K562 (cell line): ENCODE measurements around the gene SERPINF2. TPM values are rescaled to one million over a fixed set of nuclear protein-coding genes. Genes with fewer than 3 reads are reported as not detected.

Source experiments
- ARID1B ChIP-seq: fragments of 450-650 bp; IDR thresholded peaks from 2 replicates; pipeline ENCODE4 v1.6.1; 2016; ENCODE audit warnings: antibody characterized with exemption, mild to moderate bottlenecking, inconsistent platforms
- ARNT ChIP-seq, 2 experiments: fragments of 450-650 bp; IDR thresholded peaks; 2 replicates each; pipeline ENCODE4 v1.6.1; 2016; ENCODE audit warnings: mild to moderate bottlenecking in 1 of 2
- ATF7 ChIP-seq: fragments of 450-650 bp; IDR thresholded peaks from 2 replicates; pipeline ENCODE4 v1.7.1; 2014; ENCODE audit warnings: mild to moderate bottlenecking, moderate library complexity
- C11orf30 ChIP-seq: fragments of 450-650 bp; IDR thresholded peaks from 2 replicates; pipeline ENCODE4 v1.6.1; 2016; ENCODE audit warnings: low read depth, mild to moderate bottlenecking
- CEBPG ChIP-seq, 3 experiments: fragments of 200-800 bp in 1 of 3; sonication (Bioruptor generic) in 1 of 3; sonication (generic) in 1 of 3; formaldehyde crosslinking in 1 of 3; IDR thresholded peaks in 2 of 3; conservative IDR thresholded peaks in 1 of 3; 2 replicates each; pipeline versions ENCODE4 v1.6.1 to v1.8.0; 2016 to 2022; ENCODE audit warnings: missing compliant biosample characterization in 2 of 3, missing genetic modification characterization in 2 of 3, mild to moderate bottlenecking in 1 of 3, missing genetic modification reagents in 1 of 3
- DPF2 ChIP-seq: fragments of 450-650 bp; IDR thresholded peaks from 2 replicates; pipeline ENCODE4 v1.6.1; 2016
- EP400 ChIP-seq: fragments of 450-650 bp; IDR thresholded peaks from 2 replicates; pipeline ENCODE4 v1.6.1; 2017; ENCODE audit warnings: antibody characterized with exemption, mild to moderate bottlenecking, moderate library complexity
- FOS ChIP-seq: IDR thresholded peaks from 3 replicates; pipeline ENCODE4 v1.6.1; 2011; ENCODE audit not compliant: insufficient read length; ENCODE audit errors: extremely low read depth
- PHF8 ChIP-seq: fragments of 200-600 bp; sonication (generic); IDR thresholded peaks from 2 replicates; pipeline ENCODE4 v1.6.1; 2012; ENCODE audit warnings: mixed run types, mild to moderate bottlenecking, inconsistent platforms, low read length, moderate library complexity, borderline replicate concordance
- polyA plus RNA-seq, 8 experiments: library from polyadenylated mRNA; depleted of rRNA in 4 of 8; stranded (reverse) in 5 of 8; unstranded in 3 of 8; fragments of >200 nt; fragmentation: Nextera tagmentation in 2 of 8; fragmentation: Illumina TruSeq in 1 of 8; extraction: Ambion mirVana in 2 of 8; extraction: Trizol in 1 of 8; gene quantifications; 2 replicates each; pipeline versions ENCODE4 v1.2.1 to v1.2.3, GENCODE V29; 2011 to 2014; ENCODE audit warnings: inconsistent platforms in 1 of 8, missing spikeins in 1 of 8
- total RNA-seq, 7 experiments: library from RNA; depleted of rRNA in 6 of 7; stranded (reverse); fragments of >200 nt in 6 of 7; fragmentation: Illumina TruSeq in 2 of 7; extraction: Trizol in 2 of 7; gene quantifications; 2 replicates each; pipeline versions ENCODE4 v1.2.1 to v1.2.3, GENCODE V29; 2011 to 2021; ENCODE audit warnings: low replicate concordance in 1 of 7
- TF ChIP-seq, protein P1 (sequence below), 2 experiments: fragments of 450-650 bp in 1 of 2; sonication (generic) in 1 of 2; formaldehyde crosslinking in 1 of 2; IDR thresholded peaks in 1 of 2; conservative IDR thresholded peaks in 1 of 2; 2 replicates each; pipeline versions ENCODE4 v1.6.1 to v1.8.1; 2016 to 2023; ENCODE audit warnings: mild to moderate bottlenecking in 2 of 2, moderate library complexity in 2 of 2, inconsistent platforms in 1 of 2, missing genetic modification reagents in 1 of 2
- TF ChIP-seq, protein P2 (sequence below), 2 experiments: fragments of 450-650 bp; IDR thresholded peaks; 2 replicates each; pipeline ENCODE4 v1.6.1; 2016; ENCODE audit warnings: mild to moderate bottlenecking in 2 of 2, borderline replicate concordance in 1 of 2, low read depth in 1 of 2, moderate library complexity in 1 of 2
- TF ChIP-seq, protein P3 (sequence below), 3 experiments: fragments of 200-800 bp in 1 of 3; fragments of 250-450 bp in 1 of 3; fragments of 450-650 bp in 1 of 3; sonication (Bioruptor Pico) in 1 of 3; sonication (Bioruptor generic) in 1 of 3; formaldehyde crosslinking in 1 of 3; IDR thresholded peaks; 2 replicates each; pipeline versions ENCODE4 v1.6.1 to v1.8.0; 2016 to 2022; ENCODE audit warnings: mild to moderate bottlenecking in 2 of 3, missing genetic modification characterization in 2 of 3, missing compliant biosample characterization in 1 of 3, moderate library complexity in 1 of 3

Gene SERPINF2
- total and polyA plus RNA-seq, 9 of the 15 experiments (the other 6 are each of a cell fraction or from before 2014, with no cell fraction given): 0.22 TPM; not detected in 8

DNA sequence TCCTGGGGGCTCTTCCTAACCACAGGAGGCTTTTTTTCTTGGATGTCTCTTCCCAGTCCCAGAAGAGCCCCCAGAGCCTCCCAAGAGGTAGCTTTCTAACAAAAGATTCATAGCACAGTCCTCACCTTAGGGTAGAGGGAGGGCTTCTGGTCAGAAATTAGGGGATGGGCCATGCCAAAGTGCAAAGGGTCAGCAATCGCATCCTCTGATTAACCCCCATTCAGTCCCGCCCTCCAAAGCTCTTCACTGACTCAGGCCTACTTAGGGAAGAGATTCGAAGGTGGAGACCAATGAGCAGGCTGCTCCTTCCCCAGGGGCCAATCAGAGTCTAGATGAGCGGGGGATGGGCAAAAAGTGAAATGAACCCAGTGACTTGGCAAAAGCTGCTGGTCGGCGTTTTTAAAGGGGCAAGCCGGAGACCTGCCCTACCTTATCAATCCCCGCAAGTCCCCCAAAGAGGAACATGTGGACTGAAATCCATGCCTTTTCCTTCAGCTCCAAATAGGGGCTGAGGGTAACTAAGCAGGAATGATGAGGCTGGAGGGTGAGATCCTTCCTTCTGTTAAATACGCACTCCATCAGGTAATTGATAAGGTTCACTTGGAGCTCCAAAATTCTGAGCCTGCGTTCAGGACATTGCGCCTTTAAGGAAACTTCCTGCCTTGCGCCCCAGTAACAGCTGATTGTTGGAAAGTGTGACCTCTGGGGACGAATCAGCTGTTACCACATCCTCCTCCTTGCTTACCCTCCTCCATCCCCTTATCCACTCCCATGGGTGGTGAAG lies 25.6 kb upstream of the SERPINF2 start (continued):
- TF ChIP-seq, protein P1, sequence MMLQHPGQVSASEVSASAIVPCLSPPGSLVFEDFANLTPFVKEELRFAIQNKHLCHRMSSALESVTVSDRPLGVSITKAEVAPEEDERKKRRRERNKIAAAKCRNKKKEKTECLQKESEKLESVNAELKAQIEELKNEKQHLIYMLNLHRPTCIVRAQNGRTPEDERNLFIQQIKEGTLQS (IDR thresholded peaks at IDR 0.05): peak; percentile 26; the same call in 1 of the 2 replicates
- TF ChIP-seq, protein P1 (CRISPR knock-in tag; conservative IDR thresholded peaks at IDR 0.05): no peak
- TF ChIP-seq, protein P2, sequence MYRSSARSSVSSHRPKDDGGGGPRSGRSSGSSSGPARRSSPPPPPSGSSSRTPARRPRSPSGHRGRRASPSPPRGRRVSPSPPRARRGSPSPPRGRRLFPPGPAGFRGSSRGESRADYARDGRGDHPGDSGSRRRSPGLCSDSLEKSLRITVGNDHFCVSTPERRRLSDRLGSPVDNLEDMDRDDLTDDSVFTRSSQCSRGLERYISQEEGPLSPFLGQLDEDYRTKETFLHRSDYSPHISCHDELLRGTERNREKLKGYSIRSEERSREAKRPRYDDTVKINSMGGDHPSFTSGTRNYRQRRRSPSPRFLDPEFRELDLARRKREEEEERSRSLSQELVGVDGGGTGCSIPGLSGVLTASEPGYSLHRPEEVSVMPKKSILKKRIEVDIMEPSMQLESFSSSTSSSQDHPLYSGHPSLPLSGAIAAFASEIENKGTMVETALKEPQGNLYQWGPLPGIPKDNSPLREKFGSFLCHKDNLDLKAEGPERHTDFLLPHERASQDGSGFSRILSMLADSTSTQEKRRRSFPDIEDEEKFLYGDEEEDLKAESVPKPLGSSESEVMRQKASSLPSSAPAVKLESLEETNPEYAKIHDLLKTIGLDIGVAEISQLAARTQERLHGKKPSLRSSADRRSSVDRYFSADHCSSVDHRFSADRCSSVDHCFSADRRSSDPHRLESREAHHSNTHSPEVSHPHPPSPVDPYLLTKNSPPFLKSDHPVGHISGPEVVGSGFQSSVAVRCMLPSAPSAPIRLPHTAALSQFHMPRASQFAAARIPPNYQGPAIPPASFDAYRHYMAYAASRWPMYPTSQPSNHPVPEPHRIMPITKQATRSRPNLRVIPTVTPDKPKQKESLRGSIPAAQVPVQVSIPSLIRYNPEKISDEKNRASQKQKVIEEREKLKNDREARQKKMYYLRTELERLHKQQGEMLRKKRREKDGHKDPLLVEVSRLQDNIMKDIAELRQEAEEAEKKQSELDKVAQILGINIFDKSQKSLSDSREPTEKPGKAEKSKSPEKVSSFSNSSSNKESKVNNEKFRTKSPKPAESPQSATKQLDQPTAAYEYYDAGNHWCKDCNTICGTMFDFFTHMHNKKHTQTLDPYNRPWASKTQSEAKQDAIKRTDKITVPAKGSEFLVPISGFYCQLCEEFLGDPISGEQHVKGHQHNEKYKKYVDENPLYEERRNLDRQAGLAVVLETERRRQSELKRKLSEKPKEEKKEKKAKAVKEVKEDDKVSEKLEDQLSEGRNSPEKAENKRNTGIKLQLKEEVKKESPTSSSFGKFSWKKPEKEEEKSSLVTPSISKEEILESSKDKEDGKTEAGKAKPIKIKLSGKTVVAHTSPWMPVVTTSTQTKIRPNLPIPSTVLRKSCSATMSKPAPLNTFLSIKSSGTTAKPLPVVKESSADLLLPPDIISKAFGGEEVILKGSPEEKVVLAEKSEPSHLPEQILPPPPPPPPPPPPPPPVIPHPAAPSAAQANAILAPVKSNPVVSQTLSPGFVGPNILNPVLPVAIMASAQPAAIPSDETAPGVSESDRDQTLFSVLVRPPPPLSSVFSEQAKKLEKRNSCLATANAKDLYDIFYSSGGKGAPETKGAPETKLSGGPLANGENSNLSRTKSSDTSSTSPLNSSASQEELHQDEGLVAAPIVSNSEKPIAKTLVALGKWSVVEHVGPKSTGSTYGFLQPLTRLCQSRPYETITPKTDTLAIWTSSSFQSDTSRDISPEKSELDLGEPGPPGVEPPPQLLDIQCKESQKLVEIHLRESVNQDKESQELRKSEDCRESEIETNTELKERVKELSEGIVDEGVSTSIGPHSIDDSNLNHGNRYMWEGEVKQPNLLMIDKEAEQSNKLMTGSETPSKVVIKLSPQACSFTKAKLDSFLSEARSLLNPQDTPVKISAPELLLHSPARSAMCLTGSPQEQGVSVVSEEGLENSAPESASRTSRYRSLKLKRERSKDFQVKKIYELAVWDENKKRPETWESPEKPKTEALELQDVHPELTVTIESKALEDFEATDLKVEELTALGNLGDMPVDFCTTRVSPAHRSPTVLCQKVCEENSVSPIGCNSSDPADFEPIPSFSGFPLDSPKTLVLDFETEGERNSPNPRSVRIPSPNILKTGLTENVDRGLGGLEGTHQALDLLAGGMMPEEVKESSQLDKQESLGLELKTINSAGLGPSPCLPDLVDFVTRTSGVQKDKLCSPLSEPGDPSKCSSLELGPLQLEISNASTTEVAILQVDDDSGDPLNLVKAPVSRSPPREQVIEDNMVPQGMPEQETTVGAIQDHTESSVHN (IDR thresholded peaks at IDR 0.05; ENCODE audit: borderline replicate concordance in 1 of 2, low read depth in 1 of 2): peak in 1 of 2 experiments; percentile 99; a peak in 2 of 4 replicates
- TF ChIP-seq CEBPG (CRISPR knock-in tag; IDR thresholded peaks at IDR 0.05) (no peak), CEBPG (tag; conservative IDR thresholded peaks at IDR 0.05 in 1 of 2, IDR thresholded peaks at IDR 0.05 in 1 of 2) (no peak), ARNT (IDR thresholded peaks at IDR 0.05) (peak; percentile 12 to 67; a peak in 2 of 4 replicates), FOS (peak; percentile 83), ARID1B (peak; percentile 23; the same call in 1 of the 2 replicates), C11orf30 (peak; percentile 95), ATF7 (peak; percentile 39; the same call in 1 of the 2 replicates), EP400 (peak; percentile 85), DPF2 (peak; percentile 60; the same call in 1 of the 2 replicates), PHF8 (peak; percentile 34; the same call in 1 of the 2 replicates)
- TF ChIP-seq, protein P3, sequence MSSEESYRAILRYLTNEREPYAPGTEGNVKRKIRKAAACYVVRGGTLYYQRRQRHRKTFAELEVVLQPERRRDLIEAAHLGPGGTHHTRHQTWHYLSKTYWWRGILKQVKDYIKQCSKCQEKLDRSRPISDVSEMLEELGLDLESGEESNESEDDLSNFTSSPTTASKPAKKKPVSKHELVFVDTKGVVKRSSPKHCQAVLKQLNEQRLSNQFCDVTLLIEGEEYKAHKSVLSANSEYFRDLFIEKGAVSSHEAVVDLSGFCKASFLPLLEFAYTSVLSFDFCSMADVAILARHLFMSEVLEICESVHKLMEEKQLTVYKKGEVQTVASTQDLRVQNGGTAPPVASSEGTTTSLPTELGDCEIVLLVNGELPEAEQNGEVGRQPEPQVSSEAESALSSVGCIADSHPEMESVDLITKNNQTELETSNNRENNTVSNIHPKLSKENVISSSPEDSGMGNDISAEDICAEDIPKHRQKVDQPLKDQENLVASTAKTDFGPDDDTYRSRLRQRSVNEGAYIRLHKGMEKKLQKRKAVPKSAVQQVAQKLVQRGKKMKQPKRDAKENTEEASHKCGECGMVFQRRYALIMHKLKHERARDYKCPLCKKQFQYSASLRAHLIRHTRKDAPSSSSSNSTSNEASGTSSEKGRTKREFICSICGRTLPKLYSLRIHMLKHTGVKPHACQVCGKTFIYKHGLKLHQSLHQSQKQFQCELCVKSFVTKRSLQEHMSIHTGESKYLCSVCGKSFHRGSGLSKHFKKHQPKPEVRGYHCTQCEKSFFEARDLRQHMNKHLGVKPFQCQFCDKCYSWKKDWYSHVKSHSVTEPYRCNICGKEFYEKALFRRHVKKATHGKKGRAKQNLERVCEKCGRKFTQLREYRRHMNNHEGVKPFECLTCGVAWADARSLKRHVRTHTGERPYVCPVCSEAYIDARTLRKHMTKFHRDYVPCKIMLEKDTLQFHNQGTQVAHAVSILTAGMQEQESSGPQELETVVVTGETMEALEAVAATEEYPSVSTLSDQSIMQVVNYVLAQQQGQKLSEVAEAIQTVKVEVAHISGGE (CRISPR knock-in tag; IDR thresholded peaks at IDR 0.05): 0 out of 6 replicates have a peak, but pooled peaks of 1 of the 3 experiments have one; percentile 3
